HepG2 (cell line): Measurements from ENCODE around the gene GPX1. TPM values are rescaled to one million over a fixed set of nuclear protein-coding genes. Genes with fewer than 3 reads are reported as not detected.

Source experiments
- ARID2 ChIP-seq: sonication (generic); formaldehyde crosslinking; IDR thresholded peaks from 2 replicates; pipeline ENCODE4 v1.8.1; 2022; ENCODE audit warnings: mild to moderate bottlenecking, missing genetic modification reagents, borderline replicate concordance
- ASH2L ChIP-seq: fragments of 300-600, 200-600 bp; sonication (generic); IDR thresholded peaks from 2 replicates; pipeline ENCODE4 v1.7.0; 2017; ENCODE audit warnings: low read depth, mild to moderate bottlenecking, moderate library complexity, mixed read lengths, low read length; ENCODE audit not compliant: insufficient read length
- CEBPB ChIP-seq: IDR thresholded peaks from 2 replicates; pipeline ENCODE4 v1.6.1; 2011; ENCODE audit warnings: low read depth, low read length, improper control_type of control experiment, borderline replicate concordance
- HES4 ChIP-seq: sonication (generic); formaldehyde crosslinking; IDR thresholded peaks from 2 replicates; pipeline ENCODE4 v1.9.0; 2021; ENCODE audit warnings: mild to moderate bottlenecking, missing genetic modification reagents, borderline replicate concordance
- HOXA3 ChIP-seq: sonication (generic); formaldehyde crosslinking; IDR thresholded peaks from 2 replicates; pipeline ENCODE4 v1.5.0; 2020; ENCODE audit warnings: missing genetic modification reagents
- PATZ1 ChIP-seq: sonication (generic); formaldehyde crosslinking; IDR thresholded peaks from 2 replicates; pipeline ENCODE4 v1.4.0; 2020; ENCODE audit warnings: missing genetic modification reagents
- SALL1 ChIP-seq: sonication (generic); formaldehyde crosslinking; IDR thresholded peaks from 2 replicates; pipeline ENCODE4 v1.8.0; 2022; ENCODE audit warnings: mild to moderate bottlenecking, missing genetic modification reagents
- ZBTB10 ChIP-seq: sonication (generic); formaldehyde crosslinking; IDR thresholded peaks from 2 replicates; pipeline ENCODE4 v1.4.0; 2020; ENCODE audit warnings: missing genetic modification reagents, borderline replicate concordance
- ZFP82 ChIP-seq: sonication (generic); formaldehyde crosslinking; IDR thresholded peaks from 2 replicates; pipeline ENCODE4 v1.5.1; 2020; ENCODE audit warnings: mild to moderate bottlenecking, missing genetic modification reagents, borderline replicate concordance
- ZNF780A ChIP-seq: sonication (generic); formaldehyde crosslinking; IDR thresholded peaks from 2 replicates; pipeline ENCODE4 v1.8.0; 2022; ENCODE audit warnings: mild to moderate bottlenecking, missing genetic modification reagents, moderate library complexity
- ZNF790 ChIP-seq: sonication (generic); formaldehyde crosslinking; IDR thresholded peaks from 2 replicates; pipeline ENCODE4 v1.8.0; 2022; ENCODE audit warnings: missing genetic modification reagents, mild to moderate bottlenecking, borderline replicate concordance
- ZSCAN21 ChIP-seq: sonication (generic); formaldehyde crosslinking; IDR thresholded peaks from 2 replicates; pipeline ENCODE4 v1.8.0; 2022; ENCODE audit warnings: mild to moderate bottlenecking, missing genetic modification reagents, moderate library complexity, borderline replicate concordance
- polyA plus RNA-seq, 8 experiments: library from polyadenylated mRNA; depleted of rRNA in 3 of 8; stranded (reverse) in 7 of 8; unstranded in 1 of 8; fragments of >200 nt; fragmentation: Illumina TruSeq in 4 of 8; extraction: Trizol in 4 of 8; gene quantifications; 2 replicates each; pipeline versions ENCODE4 v1.2.1 to v1.2.3, GENCODE V29; 2011 to 2016; ENCODE audit warnings: low read depth in 4 of 8, missing spikeins in 1 of 8, mixed read lengths in 1 of 8; ENCODE audit not compliant: insufficient read depth in 1 of 8
- total RNA-seq, 5 experiments: library from RNA; depleted of rRNA; stranded (reverse); fragments of >200 nt; fragmentation: Illumina TruSeq; extraction: Trizol; gene quantifications; 2 replicates each; pipeline ENCODE4 v1.2.3, GENCODE V29; 2016; ENCODE audit warnings: low read depth in 1 of 5
- TF ChIP-seq, protein P1 (sequence below): IDR thresholded peaks from 2 replicates; pipeline ENCODE4 v1.4.0; 2020; ENCODE audit warnings: mild to moderate bottlenecking, missing genetic modification reagents

The GPX1 gene
- total and polyA plus RNA-seq, 2 of the 13 experiments (the other 11 are each of a cell fraction or from before 2014, with no cell fraction given), result 149 to 168 TPM

DNA sequence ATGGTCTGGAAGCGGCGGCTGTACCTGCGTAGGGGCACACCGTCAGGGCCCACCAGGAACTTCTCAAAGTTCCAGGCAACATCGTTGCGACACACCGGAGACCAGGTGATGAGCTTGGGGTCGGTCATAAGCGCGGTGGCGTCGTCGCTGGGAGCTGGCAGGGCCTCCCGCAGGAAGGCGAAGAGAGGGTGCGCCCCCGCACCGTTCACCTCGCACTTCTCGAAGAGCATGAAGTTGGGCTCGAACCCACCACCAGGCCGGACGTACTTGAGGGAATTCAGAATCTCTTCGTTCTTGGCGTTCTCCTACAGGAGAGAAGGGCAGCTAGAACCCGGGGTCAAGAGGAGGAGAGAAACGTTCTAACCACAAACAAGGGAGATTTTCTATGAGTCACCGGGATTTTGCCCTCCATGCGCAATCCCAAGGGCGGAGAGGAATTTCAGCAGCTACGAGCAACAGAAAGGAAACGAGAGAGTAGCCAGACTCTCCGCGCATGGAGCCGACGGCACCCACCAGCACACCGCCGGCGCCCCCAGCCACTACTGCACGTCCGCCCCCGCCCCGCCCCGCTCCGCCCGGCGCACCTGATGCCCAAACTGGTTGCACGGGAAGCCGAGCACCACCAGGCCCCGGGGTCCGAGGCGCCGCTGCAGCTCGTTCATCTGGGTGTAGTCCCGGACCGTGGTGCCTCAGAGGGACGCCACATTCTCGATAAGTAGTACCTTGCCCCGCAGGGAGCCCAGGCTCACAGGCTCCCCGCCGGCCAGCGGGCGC lies 523 bp downstream of the GPX1 start (continued):
- TF ChIP-seq, protein P1, sequence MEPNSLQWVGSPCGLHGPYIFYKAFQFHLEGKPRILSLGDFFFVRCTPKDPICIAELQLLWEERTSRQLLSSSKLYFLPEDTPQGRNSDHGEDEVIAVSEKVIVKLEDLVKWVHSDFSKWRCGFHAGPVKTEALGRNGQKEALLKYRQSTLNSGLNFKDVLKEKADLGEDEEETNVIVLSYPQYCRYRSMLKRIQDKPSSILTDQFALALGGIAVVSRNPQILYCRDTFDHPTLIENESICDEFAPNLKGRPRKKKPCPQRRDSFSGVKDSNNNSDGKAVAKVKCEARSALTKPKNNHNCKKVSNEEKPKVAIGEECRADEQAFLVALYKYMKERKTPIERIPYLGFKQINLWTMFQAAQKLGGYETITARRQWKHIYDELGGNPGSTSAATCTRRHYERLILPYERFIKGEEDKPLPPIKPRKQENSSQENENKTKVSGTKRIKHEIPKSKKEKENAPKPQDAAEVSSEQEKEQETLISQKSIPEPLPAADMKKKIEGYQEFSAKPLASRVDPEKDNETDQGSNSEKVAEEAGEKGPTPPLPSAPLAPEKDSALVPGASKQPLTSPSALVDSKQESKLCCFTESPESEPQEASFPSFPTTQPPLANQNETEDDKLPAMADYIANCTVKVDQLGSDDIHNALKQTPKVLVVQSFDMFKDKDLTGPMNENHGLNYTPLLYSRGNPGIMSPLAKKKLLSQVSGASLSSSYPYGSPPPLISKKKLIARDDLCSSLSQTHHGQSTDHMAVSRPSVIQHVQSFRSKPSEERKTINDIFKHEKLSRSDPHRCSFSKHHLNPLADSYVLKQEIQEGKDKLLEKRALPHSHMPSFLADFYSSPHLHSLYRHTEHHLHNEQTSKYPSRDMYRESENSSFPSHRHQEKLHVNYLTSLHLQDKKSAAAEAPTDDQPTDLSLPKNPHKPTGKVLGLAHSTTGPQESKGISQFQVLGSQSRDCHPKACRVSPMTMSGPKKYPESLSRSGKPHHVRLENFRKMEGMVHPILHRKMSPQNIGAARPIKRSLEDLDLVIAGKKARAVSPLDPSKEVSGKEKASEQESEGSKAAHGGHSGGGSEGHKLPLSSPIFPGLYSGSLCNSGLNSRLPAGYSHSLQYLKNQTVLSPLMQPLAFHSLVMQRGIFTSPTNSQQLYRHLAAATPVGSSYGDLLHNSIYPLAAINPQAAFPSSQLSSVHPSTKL (CRISPR knock-in tag), result 0 out of 2 replicates have a peak, but pooled peaks have one; percentile 16
- TF ChIP-seq ARID2, result peak; percentile 81; the same call in 1 of the 2 replicates
- peak; percentile 14; the same call in 1 of the 2 replicates for TF ChIP-seq SALL1 (CRISPR knock-in tag)
- TF ChIP-seq HES4 (CRISPR knock-in tag), result peak; percentile 50; the same call in 1 of the 2 replicates
- TF ChIP-seq ZNF780A (CRISPR knock-in tag), result 0 out of 2 replicates have a peak, but pooled peaks have one; percentile 61
- TF ChIP-seq ZFP82 (CRISPR knock-in tag), result 0 out of 2 replicates have a peak, but pooled peaks have one; percentile 34
- peak; percentile 38; the same call in 1 of the 2 replicates for TF ChIP-seq HOXA3 (CRISPR knock-in tag)
- 0 out of 2 replicates have a peak, but pooled peaks have one; percentile 9 for TF ChIP-seq ZSCAN21
- TF ChIP-seq PATZ1 (CRISPR knock-in tag), result peak; percentile 19; the same call in 1 of the 2 replicates
- peak; percentile 61; the same call in 1 of the 2 replicates for TF ChIP-seq CEBPB
- TF ChIP-seq ZBTB10 (CRISPR knock-in tag), result 0 out of 2 replicates have a peak, but pooled peaks have one; percentile 15
- TF ChIP-seq ASH2L, result peak; percentile 15
- TF ChIP-seq ZNF790 (CRISPR knock-in tag), result 0 out of 2 replicates have a peak, but pooled peaks have one; percentile 51
